Endothelial cell of umbilical vein (primary cell): ENCODE measurements around the gene RNF130. TPM values are rescaled to one million over a fixed set of nuclear protein-coding genes. Genes with fewer than 3 reads are reported as not detected.

Experiments used
- BruUV-seq: library from RNA; stranded (reverse); fragments of 400-500 nt; replicated peaks from 2 replicates; lab custom pipeline; 2021; lab: Mats Ljungman, UMichigan
- CTCF ChIA-PET: fragments of 300-600, 350-600 bp; sonication (Branson Sonifier 250); formaldehyde crosslinking; loops from one replicate; lab custom pipeline; 2021; ENCODE audit warnings: antibody characterized with exemption, inconsistent platforms; lab: Charles Lee
- POLR2A ChIA-PET: fragments of 300-600, 350-600 bp; sonication (Branson Sonifier 250); formaldehyde crosslinking; loops from one replicate; lab custom pipeline; 2021; ENCODE audit warnings: antibody characterized with exemption, inconsistent platforms; lab: Charles Lee
- DNase-seq: peaks from one replicate; pipeline ENCODE4 v3.0.0-alpha.2; 2011; ENCODE audit warnings: low read depth, low spot score
- FAIRE-seq: peaks from 2 replicates; lab custom pipeline; 2011; peaks lifted over from hg19 to GRCh38; lab: Jason Lieb, UNC
- H2AFZ ChIP-seq: 2 replicates; pipeline ENCODE4 v1.6.0; 2012; ENCODE audit warnings: low read depth, low read length, control low read depth, inconsistent platforms
- H3K27ac ChIP-seq: 2 replicates; pipeline ENCODE4 v1.5.1; 2011; ENCODE audit warnings: low read depth, mild to moderate bottlenecking, control low read depth, low read length, moderate library complexity; ENCODE audit not compliant: insufficient read depth
- H3K27me3 ChIP-seq, 2 experiments: 2 replicates each; pipeline versions ENCODE4 v1.6.0 to v1.6.1; 2011; ENCODE audit warnings: low read length in 2 of 2, mixed read lengths in 1 of 2; ENCODE audit not compliant: control insufficient read depth in 2 of 2, insufficient read depth in 2 of 2
- H3K36me3 ChIP-seq, 2 experiments: 2 replicates in 1 of 2; 3 replicates in 1 of 2; pipeline ENCODE4 v1.5.1; 2011; ENCODE audit warnings: low read length in 2 of 2, mild to moderate bottlenecking in 1 of 2, moderate library complexity in 1 of 2; ENCODE audit not compliant: control insufficient read depth in 2 of 2, insufficient read depth in 2 of 2; ENCODE audit errors: extremely low read depth in 1 of 2
- H3K4me1 ChIP-seq: 3 replicates; pipeline ENCODE4 v1.5.1; 2011; ENCODE audit warnings: mild to moderate bottlenecking, low read length; ENCODE audit not compliant: control insufficient read depth, insufficient read depth; ENCODE audit errors: extremely low read depth
- H3K4me2 ChIP-seq: 2 replicates; pipeline ENCODE4 v1.6.1; 2011; ENCODE audit warnings: low read length, control low read depth, mixed read lengths; ENCODE audit not compliant: insufficient read depth
- H3K4me3 ChIP-seq, 3 experiments: fragments of 200-600 bp in 1 of 3; sonication (generic), shearing (Covaris generic) in 1 of 3; replicated peaks in 1 of 3; 2 replicates each; pipeline ENCODE4 v1.5.1; 2011 to 2016; ENCODE audit warnings: control low read depth in 3 of 3, low read length in 3 of 3, mild to moderate bottlenecking in 2 of 3, inconsistent platforms in 1 of 3, low read depth in 1 of 3, moderate library complexity in 1 of 3; ENCODE audit not compliant: insufficient read depth in 1 of 3
- H3K79me2 ChIP-seq: 2 replicates; pipeline ENCODE4 v1.6.0; 2012; ENCODE audit warnings: low read length, inconsistent platforms; ENCODE audit not compliant: control insufficient read depth, insufficient read depth
- H3K9ac ChIP-seq: replicated peaks from 2 replicates; pipeline ENCODE3; 2011; ENCODE audit warnings: low read length, control low read depth; ENCODE audit not compliant: insufficient read depth; ENCODE audit errors: extremely low read depth
- H3K9me1 ChIP-seq: replicated peaks from 3 replicates; pipeline ENCODE4 v1.6.0; 2011; ENCODE audit warnings: mild to moderate bottlenecking, low read length; ENCODE audit not compliant: control insufficient read depth, insufficient read depth; ENCODE audit errors: extremely low read depth
- H3K9me3 ChIP-seq: replicated peaks from 2 replicates; pipeline ENCODE4 v1.5.1; 2012; ENCODE audit warnings: low read length, inconsistent platforms; ENCODE audit not compliant: control insufficient read depth, insufficient read depth
- H4K20me1 ChIP-seq: replicated peaks from 2 replicates; pipeline ENCODE3; 2011; ENCODE audit warnings: mild to moderate bottlenecking, low read length; ENCODE audit not compliant: control insufficient read depth, insufficient read depth; ENCODE audit errors: extremely low read depth
- CTCF ChIP-seq, 2 donors: IDR thresholded peaks; 1 replicate in 1 of 2; 2 replicates in 1 of 2; pipeline ENCODE4 v1.5.1; 2011; ENCODE audit warnings: low read length in 2 of 2, mild to moderate bottlenecking in 2 of 2, moderate library complexity in 2 of 2, control low read depth in 1 of 2, inconsistent platforms in 1 of 2, low read depth in 1 of 2; ENCODE audit not compliant: insufficient read depth in 1 of 2; ENCODE audit errors: extremely low read depth in 1 of 2
- EZH2 ChIP-seq: IDR thresholded peaks from 2 replicates; pipeline ENCODE4 v1.6.1; 2012; ENCODE audit warnings: borderline replicate concordance, low read depth, mild to moderate bottlenecking, moderate library complexity, low read length, inconsistent platforms; ENCODE audit not compliant: severe bottlenecking
- FOS ChIP-seq: IDR thresholded peaks from 2 replicates; pipeline ENCODE4 v1.6.1; 2011; ENCODE audit warnings: mild to moderate bottlenecking, low read length, moderate library complexity, borderline replicate concordance; ENCODE audit not compliant: insufficient read depth
- GATA2 ChIP-seq: IDR thresholded peaks from 2 replicates; pipeline ENCODE4 v1.7.0; 2011; ENCODE audit warnings: low read depth, mild to moderate bottlenecking, moderate library complexity, mixed read lengths, low read length; ENCODE audit not compliant: insufficient read length, insufficient read depth
- JUN ChIP-seq: IDR thresholded peaks from 2 replicates; pipeline ENCODE4 v1.6.1; 2011; ENCODE audit warnings: borderline replicate concordance, low read depth; ENCODE audit not compliant: insufficient read length, insufficient read depth
- MAX ChIP-seq: IDR thresholded peaks from 2 replicates; pipeline ENCODE4 v1.6.1; 2011; ENCODE audit not compliant: insufficient read depth, insufficient read length
- MYC ChIP-seq: IDR thresholded peaks from one replicate; pipeline ENCODE4 v1.6.1; 2011; ENCODE audit warnings: mild to moderate bottlenecking, low read depth, low read length
- POLR2A ChIP-seq: IDR thresholded peaks from 2 replicates; pipeline ENCODE4 v1.6.1; 2012; ENCODE audit warnings: low read depth, mild to moderate bottlenecking, control low read depth, low read length
- POLR2AphosphoS5 ChIP-seq: IDR thresholded peaks from 2 replicates; pipeline ENCODE4 v1.6.1; 2012; ENCODE audit warnings: low read depth, mild to moderate bottlenecking, control low read depth, low read length, moderate library complexity; ENCODE audit not compliant: insufficient read depth
- dilution Hi-C: fragments of 300-500 bp; cut with MboI; formaldehyde crosslinking; loops from one replicate; pipeline ENCODE4 v1.15.0; 2019; ENCODE audit warnings: low sequenced_read_pairs; ENCODE audit not compliant: extremely low pct_ligation_motif_present
- intact Hi-C: fragments of 100-400 bp; cut with micrococcal nuclease; formaldehyde crosslinking; loops from one replicate; pipeline ENCODE4 v1.10.0; 2022
- polyA plus RNA-seq, 4 experiments: library from polyadenylated mRNA; depleted of rRNA in 3 of 4; stranded (reverse) in 3 of 4; unstranded in 1 of 4; fragments of >200 nt; gene quantifications; 2 replicates each; pipeline versions ENCODE4 v1.2.1 to v1.2.3, GENCODE V29; 2011 to 2012; ENCODE audit warnings: missing spikeins in 1 of 4
- total RNA-seq: library from RNA; stranded (reverse); gene quantifications from 2 replicates; pipeline ENCODE4 v1.2.3, GENCODE V29; 2021

RNF130 gene
- total and polyA plus RNA-seq, 2 donors (not counting 3 experiments of a cell fraction or from before 2014, with no cell fraction given) = 43.0 to 43.1 TPM

- Histone ChIP-seq H3K27me3 (peaks cover 0 to 3% of the 10 kb centered on the region in 2 experiments), H3K79me2 (no peaks in the 10 kb centered on the region), H3K4me1 (no peaks in the 10 kb centered on the region), H2AFZ (no peak overlapping the region), H3K9me3 (no peaks in the 10 kb centered on the region), H4K20me1 (no peaks in the 10 kb centered on the region), H3K4me2 (no peak overlapping the region), H3K9me1 (no peaks in the 10 kb centered on the region), H3K27ac (no peak overlapping the region), H3K36me3 (no peaks in the 10 kb centered on the region), H3K4me3 (no peak overlapping the region), H3K9ac (no peak overlapping the region)
- ChIA-PET POLR2A (no interaction called here), CTCF (no interaction called here)
- dilution Hi-C loops (no loop called here), intact Hi-C loops (no loop called here)
- TF ChIP-seq POLR2A = no peak
- TF ChIP-seq FOS = no peak
- TF ChIP-seq MYC = no peak
- TF ChIP-seq MAX = no peak
- TF ChIP-seq JUN = no peak
- TF ChIP-seq GATA2 = no peak
- TF ChIP-seq POLR2AphosphoS5 = no peak
- no peak for TF ChIP-seq EZH2
- no peak for TF ChIP-seq CTCF (IDR thresholded peaks at IDR 0.05; ENCODE audit: extremely low read depth in 1 of 2, insufficient read depth in 1 of 2, low read depth in 1 of 2, low read length in 2 of 2)
- FAIRE-seq (no peak), DNase-seq (no peak)
- no TSS peak for BruUV-seq
Observed at GRCh38 chr5:179919487-179920060, 152.0 kb downstream of the RNF130 start.
